Transverse colon (tissue), 4 donors: ENCODE results near the gene IL15. TPM values are rescaled to one million over a fixed set of nuclear protein-coding genes. Genes with fewer than 3 reads are reported as not detected.

Source experiments
- DNase-seq: peaks from one replicate; pipeline ENCODE4 v3.0.0-alpha.2; 2019
- H3K27ac ChIP-seq, 4 donors: fragments of 200-600 bp; sonication (generic); 2 replicates each; pipeline ENCODE4 v1.5.1; 2016 to 2018; ENCODE audit warnings: inconsistent platforms in 4 of 4
- H3K27me3 ChIP-seq: fragments of 200-600 bp; sonication (generic); 2 replicates; pipeline ENCODE4 v1.5.1; 2017; ENCODE audit warnings: inconsistent platforms
- H3K36me3 ChIP-seq, 4 donors: fragments of 200-600 bp; sonication (generic); 2 replicates each; pipeline ENCODE4 v1.5.1; 2017 to 2019; ENCODE audit warnings: inconsistent platforms in 4 of 4
- H3K4me1 ChIP-seq, 4 donors: fragments of 200-600 bp; sonication (generic); 2 replicates each; pipeline ENCODE4 v1.5.1; 2017 to 2020; ENCODE audit warnings: inconsistent platforms in 4 of 4
- H3K4me3 ChIP-seq, 4 donors: fragments of 200-600 bp; sonication (generic); 1 replicate in 1 of 4; 2 replicates in 3 of 4; pipeline versions ENCODE4 v1.5.1 to v1.6.1; 2017 to 2019; ENCODE audit warnings: inconsistent platforms in 4 of 4
- H3K9me3 ChIP-seq, 2 donors: fragments of 200-600 bp; sonication (generic); 2 replicates each; pipeline ENCODE4 v1.5.1; 2017 to 2019; ENCODE audit warnings: inconsistent platforms in 2 of 2
- EP300 ChIP-seq: sonication (generic); formaldehyde crosslinking; IDR thresholded peaks from one replicate; pipeline ENCODE4 v1.6.1; 2017; ENCODE audit warnings: antibody characterized with exemption, low read depth
- POLR2A ChIP-seq: fragments of 450-650 bp; IDR thresholded peaks from one replicate; pipeline ENCODE4 v1.6.1; 2016; ENCODE audit warnings: antibody characterized with exemption, mild to moderate bottlenecking, moderate library complexity
- POLR2AphosphoS5 ChIP-seq, 3 donors: sonication (generic); formaldehyde crosslinking; IDR thresholded peaks; one replicate each; pipeline ENCODE4 v1.6.1; 2016; ENCODE audit warnings: antibody characterized with exemption in 3 of 3
- WGBS, 2 donors: methylation state at CpG; one replicate each; pipeline ENCODE4 v1.1.5; 2018; ENCODE audit warnings: low coverage in 1 of 2; 5-methylcytosine and 5-hydroxymethylcytosine counted together
- in situ Hi-C, 4 donors: fragments of 200-750 bp; cut with MboI; loops; one replicate each; pipeline versions ENCODE4 v1.15.0 to v1.15.1; 2017; ENCODE audit warnings: low sequenced_read_pairs in 3 of 4, low pct_ligation_motif_present in 1 of 4, low pct_unique_long_range_greater_than_20kb in 1 of 4
- intact Hi-C: fragments of 100-400 bp; cut with DNase I; formaldehyde crosslinking; loops from one replicate; pipeline ENCODE4 v1.15.1; 2023; ENCODE audit warnings: low total_unique reads
- total RNA-seq, 4 donors: library from RNA; depleted of rRNA; stranded (reverse); fragments of >200 nt; gene quantifications; one replicate each; pipeline ENCODE4 v1.1.0, GENCODE V29; 2016
- TF ChIP-seq, protein P1 (sequence below), 5 experiments: fragments of 200-600 bp in 3 of 5; fragments of 450-650 bp in 2 of 5; sonication (generic) in 3 of 5; IDR thresholded peaks; 1 replicate in 2 of 5; 2 replicates in 3 of 5; pipeline ENCODE4 v1.5.1; 2016 to 2017; ENCODE audit warnings: antibody characterized with exemption in 5 of 5, inconsistent platforms in 3 of 5, mild to moderate bottlenecking in 2 of 5, moderate library complexity in 1 of 5

Gene IL15
- total RNA-seq, 4 donors from 2014 or later, result 0.75 to 14.0 (median 5.2) TPM

DNA sequence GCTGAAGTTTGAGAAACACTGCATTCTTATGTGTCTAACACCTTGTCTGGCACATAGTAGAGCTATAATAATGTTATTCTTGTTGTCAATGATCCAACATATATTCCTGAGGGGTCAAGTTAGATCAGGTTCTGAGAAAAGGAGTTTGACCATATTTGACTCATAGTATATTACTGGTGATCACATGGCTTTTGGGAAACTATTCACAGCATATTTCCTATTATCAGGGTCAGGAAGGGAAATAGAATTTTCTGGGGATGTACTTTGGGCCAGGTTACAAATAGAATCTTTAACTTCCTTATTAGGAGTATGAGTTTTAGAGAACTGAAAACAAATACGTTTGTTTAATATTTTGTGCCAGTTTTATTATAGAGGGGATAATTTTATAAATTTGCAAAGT is 11.6 kb downstream of the IL15 start:
- Histone ChIP-seq H3K4me3 (no peak overlapping the region), H3K9me3 (no peaks in the 10 kb centered on the region), H3K27ac (no peak overlapping the region), H3K36me3 (no peaks in the 10 kb centered on the region), H3K4me1 (peaks cover 0 to 21% (median 7%) of the 10 kb centered on the region in 4 donors), H3K27me3 (no peaks in the 10 kb centered on the region)
- WGBS, 2 donors, result 50 to 60% methylated on average over 1 of the region's 1 CpG
- in situ Hi-C loops, result no loop called here
- intact Hi-C loops, result no loop called here
- TF ChIP-seq, protein P1, sequence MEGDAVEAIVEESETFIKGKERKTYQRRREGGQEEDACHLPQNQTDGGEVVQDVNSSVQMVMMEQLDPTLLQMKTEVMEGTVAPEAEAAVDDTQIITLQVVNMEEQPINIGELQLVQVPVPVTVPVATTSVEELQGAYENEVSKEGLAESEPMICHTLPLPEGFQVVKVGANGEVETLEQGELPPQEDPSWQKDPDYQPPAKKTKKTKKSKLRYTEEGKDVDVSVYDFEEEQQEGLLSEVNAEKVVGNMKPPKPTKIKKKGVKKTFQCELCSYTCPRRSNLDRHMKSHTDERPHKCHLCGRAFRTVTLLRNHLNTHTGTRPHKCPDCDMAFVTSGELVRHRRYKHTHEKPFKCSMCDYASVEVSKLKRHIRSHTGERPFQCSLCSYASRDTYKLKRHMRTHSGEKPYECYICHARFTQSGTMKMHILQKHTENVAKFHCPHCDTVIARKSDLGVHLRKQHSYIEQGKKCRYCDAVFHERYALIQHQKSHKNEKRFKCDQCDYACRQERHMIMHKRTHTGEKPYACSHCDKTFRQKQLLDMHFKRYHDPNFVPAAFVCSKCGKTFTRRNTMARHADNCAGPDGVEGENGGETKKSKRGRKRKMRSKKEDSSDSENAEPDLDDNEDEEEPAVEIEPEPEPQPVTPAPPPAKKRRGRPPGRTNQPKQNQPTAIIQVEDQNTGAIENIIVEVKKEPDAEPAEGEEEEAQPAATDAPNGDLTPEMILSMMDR (IDR thresholded peaks at IDR 0.05), result no peak
- no peak for TF ChIP-seq POLR2A
- no peak for DNase-seq

DNA sequence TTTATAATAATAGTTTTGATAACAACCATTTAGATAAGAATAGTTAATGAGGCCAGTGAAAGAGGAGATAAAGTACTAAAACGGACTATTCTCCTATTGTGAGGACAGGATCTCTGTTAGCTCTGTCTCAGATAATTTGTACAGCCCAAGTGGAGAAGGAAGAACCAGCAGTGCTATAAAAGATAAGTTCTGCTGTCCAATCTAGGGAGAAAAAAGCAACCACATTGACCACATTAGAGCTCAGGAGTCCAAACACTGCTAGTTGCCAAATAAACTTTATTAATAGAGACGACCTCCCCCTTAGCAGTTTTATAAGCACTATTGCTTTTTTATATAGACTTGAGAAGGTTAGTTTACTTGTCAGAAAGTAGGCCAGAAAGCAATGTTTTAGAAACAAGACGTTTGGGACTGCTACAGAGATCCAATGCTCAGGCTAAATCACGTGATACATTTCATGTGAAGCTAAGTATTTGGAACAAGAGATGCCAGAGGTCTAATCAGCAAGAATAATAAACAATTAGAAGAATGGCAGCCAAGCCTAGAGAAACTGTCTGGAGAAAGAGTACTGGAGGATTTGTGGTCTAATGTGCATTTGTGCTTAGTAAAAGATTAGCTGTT is 15.9 kb downstream of the IL15 start:
- TF ChIP-seq POLR2A, result no peak
- WGBS, 2 donors, result 41 to 51% methylated on average over 4 of the region's 4 CpGs
- peak overlapping the region; percentile 41 to 55 (median 54) for H3K27ac ChIP-seq

DNA sequence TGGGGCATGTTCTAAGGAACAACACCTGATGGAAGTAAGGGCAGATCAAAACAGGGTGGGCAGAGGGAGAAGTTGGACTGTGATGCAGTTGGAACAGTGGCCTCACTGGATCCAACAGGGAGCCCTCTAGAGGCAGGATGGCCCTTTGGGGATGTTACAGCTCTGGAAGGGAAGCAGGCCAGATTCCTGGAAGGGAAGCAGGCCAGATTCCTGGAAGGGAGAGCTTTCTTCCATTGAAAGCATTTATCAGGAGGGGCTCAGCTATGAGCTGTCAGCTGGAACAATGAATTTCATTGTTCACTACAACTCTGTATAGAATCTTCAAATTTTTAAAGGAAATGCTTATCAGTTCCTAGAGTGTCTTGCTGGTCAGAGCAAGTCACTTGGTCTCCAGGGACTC is 17.7 kb downstream of the IL15 start:
- peak; percentile 28 for DNase-seq
- Histone ChIP-seq H3K4me3 (no peak overlapping the region), H3K27ac (no peak overlapping the region), H3K4me1 (peaks cover 0 to 11% (median 3%) of the 10 kb centered on the region in 4 donors), H3K27me3 (no peaks in the 10 kb centered on the region), H3K36me3 (no peaks in the 10 kb centered on the region), H3K9me3 (no peaks in the 10 kb centered on the region)
- TF ChIP-seq, protein P1 (IDR thresholded peaks at IDR 0.05), result peak in 4 of 5 experiments; percentile 21 to 34 (median 26)
- no peak for TF ChIP-seq POLR2AphosphoS5 (IDR thresholded peaks at IDR 0.05)
- in situ Hi-C loops (no loop called here), intact Hi-C loops (no loop called here)

More for the DNA sequence above, 15.9 kb downstream of the IL15 start:
- in situ Hi-C loops (no loop called here), intact Hi-C loops (no loop called here)
- Histone ChIP-seq H3K36me3 (no peaks in the 10 kb centered on the region), H3K4me3 (no peak overlapping the region), H3K4me1 (peaks cover 0 to 11% (median 4%) of the 10 kb centered on the region in 4 donors), H3K27me3 (no peaks in the 10 kb centered on the region), H3K9me3 (no peaks in the 10 kb centered on the region)
- DNase-seq, result no peak

DNA sequence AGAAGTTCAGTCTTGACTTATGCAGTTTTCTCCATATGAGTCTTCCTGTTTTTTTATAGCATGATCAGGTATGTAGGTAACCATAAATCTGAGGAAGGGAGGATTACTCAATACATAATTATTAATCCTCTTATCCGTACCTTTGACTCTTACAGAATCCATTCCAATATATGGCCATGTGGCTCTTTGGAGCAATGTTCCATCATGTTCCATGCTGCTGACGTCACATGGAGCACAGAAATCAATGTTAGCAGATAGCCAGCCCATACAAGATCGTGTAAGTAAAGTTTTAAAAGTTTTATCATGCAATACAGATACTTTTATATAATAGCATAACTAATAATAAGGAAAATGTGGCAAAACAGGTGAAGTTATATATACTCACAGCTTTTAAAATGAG is 19.6 kb downstream of the IL15 start:
- Histone ChIP-seq H3K27ac (no peak overlapping the region), H3K4me3 (no peak overlapping the region), H3K9me3 (no peaks in the 10 kb centered on the region), H3K36me3 (no peaks in the 10 kb centered on the region), H3K27me3 (no peaks in the 10 kb centered on the region), H3K4me1 (peaks cover 0 to 11% (median 3%) of the 10 kb centered on the region in 4 donors)
- in situ Hi-C loops, result no loop called here
- TF ChIP-seq POLR2AphosphoS5 (IDR thresholded peaks at IDR 0.05), result no peak
- no peak for TF ChIP-seq POLR2A
- TF ChIP-seq, protein P1 (IDR thresholded peaks at IDR 0.05), result no peak
- TF ChIP-seq EP300, result no peak
- no peak for DNase-seq
- WGBS, 2 donors, result 93 to 97% methylated on average over 3 of the region's 3 CpGs
- intact Hi-C loops, result no loop called here

DNA sequence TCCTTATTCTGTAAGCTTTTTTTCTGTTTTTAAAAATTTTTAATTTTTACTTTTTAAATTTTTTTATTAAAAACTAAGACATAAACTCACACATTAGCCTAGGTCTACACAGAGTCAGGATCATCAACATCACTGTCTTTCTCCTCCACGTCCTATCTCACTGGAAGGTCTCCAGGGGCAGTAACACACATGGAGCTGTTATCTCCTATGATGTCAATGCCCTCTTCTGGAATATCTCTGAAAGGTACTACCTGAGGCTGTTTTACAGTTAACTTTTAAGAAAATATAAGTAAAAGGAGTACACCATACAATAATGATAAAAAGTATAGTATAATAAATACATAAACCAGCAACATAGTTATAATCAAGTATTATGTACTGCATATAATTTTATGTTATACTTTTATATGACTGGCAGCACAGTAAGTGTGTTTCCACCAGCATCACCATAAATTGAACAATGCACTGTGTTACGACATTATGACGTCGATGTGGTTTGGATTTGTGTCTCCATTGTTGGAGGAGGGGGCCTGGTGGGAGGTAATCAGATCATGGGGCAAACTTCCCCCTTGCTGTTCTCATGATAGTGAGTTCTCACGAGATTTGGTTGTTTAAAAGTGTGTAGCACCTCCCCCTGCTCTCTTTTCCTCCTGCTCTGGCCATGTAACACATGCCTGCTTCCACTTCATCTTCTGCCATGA is 21.3 kb downstream of the IL15 start:
- peaks cover 0 to under 1% (median 0%) of the 10 kb centered on the region in 4 donors for H3K4me1 ChIP-seq
- no peaks in the 10 kb centered on the region for H3K36me3 ChIP-seq
- H3K27me3 ChIP-seq, result no peaks in the 10 kb centered on the region
- TF ChIP-seq POLR2A, result no peak
- TF ChIP-seq EP300, result no peak
- WGBS, 2 donors, result 79 to 94% methylated on average over 4 to 5 of the region's 5 CpGs
- DNase-seq, result no peak
- H3K9me3 ChIP-seq, result no peaks in the 10 kb centered on the region
- H3K4me3 ChIP-seq, result no peak overlapping the region
- intact Hi-C loops (no loop called here), in situ Hi-C loops (no loop called here)
- H3K27ac ChIP-seq, result no peak overlapping the region
